IMR-90 (cell line): ENCODE results near the gene PALM. TPM values are rescaled to one million over a fixed set of nuclear protein-coding genes. Genes with fewer than 3 reads are reported as not detected.
"Not testable (repeated sequence)": the region's sequence is repeated elsewhere in the genome, so short reads cannot be mapped to it uniquely, and the experiment has no call there.

Experiments used
- ATAC-seq: fragments of 200-7000 bp; cut with Tn5 transposase; 2 replicates; pipeline ENCODE4 v1.9.1; 2020; ENCODE audit warnings: low read depth, mild to moderate bottlenecking, moderate library complexity
- BruUV-seq: library from RNA; stranded (reverse); fragments of 400-500 nt; replicated peaks from 2 replicates; lab custom pipeline; 2021; lab: Mats Ljungman, UMichigan
- CTCF ChIA-PET: fragments of 300-600 bp; formaldehyde crosslinking; extraction: SDS; loops from one replicate; lab custom pipeline; 2021; ENCODE audit warnings: antibody characterized with exemption; lab: Yijun Ruan, JAX
- POLR2A ChIA-PET: fragments of 300-600 bp; sonication (Branson Sonifier 250); formaldehyde crosslinking; loops from one replicate; lab custom pipeline; 2022; ENCODE audit warnings: antibody characterized with exemption; ENCODE audit not compliant: unreplicated experiment; lab: Charles Lee
- DNase-seq: peaks from one replicate; pipeline ENCODE4 v3.0.0; 2013
- H2AFZ ChIP-seq: replicated peaks from 2 replicates; pipeline ENCODE3; 2013; ENCODE audit warnings: low read length, mild to moderate bottlenecking; ENCODE audit not compliant: poor library complexity
- H2AK5ac ChIP-seq: 2 replicates; pipeline ENCODE4 v1.6.1; 2013; ENCODE audit warnings: low read depth, low read length, inconsistent platforms
- H2AK9ac ChIP-seq: replicated peaks from 2 replicates; pipeline ENCODE3; 2013; ENCODE audit warnings: mild to moderate bottlenecking, low read depth, low read length, moderate library complexity; ENCODE audit not compliant: poor library complexity
- H2BK120ac ChIP-seq: 2 replicates; pipeline ENCODE4 v1.6.1; 2013; ENCODE audit warnings: low read depth, low read length, inconsistent platforms
- H2BK15ac ChIP-seq: 3 replicates; pipeline ENCODE4 v1.6.1; 2013; ENCODE audit warnings: low read depth, low read length, inconsistent platforms
- H2BK20ac ChIP-seq: 2 replicates; pipeline ENCODE4 v1.6.1; 2013; ENCODE audit warnings: low read depth, mild to moderate bottlenecking, inconsistent platforms, low read length, moderate library complexity
- H2BK5ac ChIP-seq: 2 replicates; pipeline ENCODE4 v1.6.1; 2013; ENCODE audit warnings: mild to moderate bottlenecking, low read depth, low read length, inconsistent platforms; ENCODE audit not compliant: poor library complexity, severe bottlenecking
- H3K14ac ChIP-seq: replicated peaks from 2 replicates; pipeline ENCODE4 v1.6.1; 2013; ENCODE audit warnings: low read depth, low read length, inconsistent platforms
- H3K18ac ChIP-seq: 2 replicates; pipeline ENCODE4 v1.6.1; 2013; ENCODE audit warnings: low read depth, low read length, control low read depth
- H3K23ac ChIP-seq: 2 replicates; pipeline ENCODE4 v1.6.1; 2013; ENCODE audit warnings: low read depth, low read length, inconsistent platforms
- H3K27ac ChIP-seq: 2 replicates; pipeline ENCODE4 v1.5.1; 2013; ENCODE audit warnings: mild to moderate bottlenecking, control low read depth, low read length; ENCODE audit not compliant: insufficient read depth
- H3K27me3 ChIP-seq: 2 replicates; pipeline ENCODE4 v1.6.1; 2013; ENCODE audit warnings: low read length; ENCODE audit not compliant: control insufficient read depth, insufficient read depth
- H3K36me3 ChIP-seq: 2 replicates; pipeline ENCODE4 v1.6.1; 2013; ENCODE audit warnings: low read length, mixed read lengths; ENCODE audit not compliant: control insufficient read depth, insufficient read depth
- H3K4ac ChIP-seq: 2 replicates; pipeline ENCODE4 v1.6.1; 2013; ENCODE audit warnings: low read depth, low read length, inconsistent platforms
- H3K4me1 ChIP-seq: 2 replicates; pipeline ENCODE4 v1.6.1; 2013; ENCODE audit warnings: low read length, mixed read lengths; ENCODE audit not compliant: control insufficient read depth, insufficient read depth
- H3K4me2 ChIP-seq: 2 replicates; pipeline ENCODE4 v1.6.1; 2013; ENCODE audit warnings: low read depth, mild to moderate bottlenecking, control low read depth, low read length, moderate library complexity
- H3K4me3 ChIP-seq: 2 replicates; pipeline ENCODE4 v1.5.1; 2013; ENCODE audit warnings: low read depth, mild to moderate bottlenecking, control low read depth, low read length, moderate library complexity; ENCODE audit not compliant: insufficient read depth
- H3K56ac ChIP-seq: 2 replicates; pipeline ENCODE4 v1.6.1; 2013; ENCODE audit warnings: low read length, inconsistent platforms; ENCODE audit not compliant: insufficient read depth; ENCODE audit errors: extremely low read depth
- H3K79me1 ChIP-seq, 2 experiments: 2 replicates each; pipeline ENCODE4 v1.6.1; 2013; ENCODE audit warnings: low read length in 2 of 2, inconsistent platforms in 1 of 2, low read depth in 1 of 2
- H3K9ac ChIP-seq: 2 replicates; pipeline ENCODE4 v1.6.1; 2013; ENCODE audit warnings: low read depth, low read length, control low read depth
- H3K9me1 ChIP-seq: 2 replicates; pipeline ENCODE4 v1.6.1; 2013; ENCODE audit warnings: low read length, inconsistent platforms; ENCODE audit not compliant: insufficient read depth
- H3K9me3 ChIP-seq: 2 replicates; pipeline ENCODE4 v1.6.1; 2013; ENCODE audit warnings: low read length; ENCODE audit not compliant: control insufficient read depth, insufficient read depth
- H4K20me1 ChIP-seq: 2 replicates; pipeline ENCODE4 v1.6.1; 2013; ENCODE audit warnings: low read length, inconsistent platforms; ENCODE audit not compliant: insufficient read depth
- H4K5ac ChIP-seq: 2 replicates; pipeline ENCODE4 v1.6.1; 2013; ENCODE audit warnings: mild to moderate bottlenecking, low read depth, low read length, control low read depth
- H4K8ac ChIP-seq, 2 experiments: 2 replicates each; pipeline ENCODE4 v1.6.1; 2013; ENCODE audit warnings: low read depth in 2 of 2, low read length in 2 of 2, control low read depth in 1 of 2, inconsistent platforms in 1 of 2
- H4K91ac ChIP-seq: 2 replicates; pipeline ENCODE4 v1.6.1; 2013; ENCODE audit warnings: low read depth, low read length, inconsistent platforms; ENCODE audit not compliant: insufficient read depth
- WGBS, 2 experiments: methylation state at CpG; one replicate each; pipeline versions ENCODE4 v1.1.5 to v1.1.7; 2013; ENCODE audit warnings: missing lambda C conversion rate in 2 of 2; ENCODE audit not compliant: insufficient read length in 1 of 2; ENCODE audit errors: extremely low coverage in 2 of 2; 5-methylcytosine and 5-hydroxymethylcytosine counted together
- dilution Hi-C: fragments of 300-500 bp; cut with HindIII; formaldehyde crosslinking; loops from one replicate; pipeline ENCODE4 v1.14.3; 2018; ENCODE audit warnings: low sequenced_read_pairs; ENCODE audit not compliant: unreplicated experiment
- in situ Hi-C: fragments of 300-500 bp; cut with MboI; formaldehyde crosslinking; loops from 3 replicates; pipeline ENCODE4 v1.14.3; 2019; ENCODE audit warnings: low sequenced_read_pairs, inconsistent platforms, mixed read lengths
- intact Hi-C: fragments of 100-400 bp; cut with micrococcal nuclease; formaldehyde crosslinking; loops from 2 replicates; pipeline ENCODE4 v1.10.0; 2022
- polyA plus RNA-seq, 3 experiments: library from polyadenylated mRNA; depleted of rRNA; stranded (reverse); fragments of >200 nt; gene quantifications; 2 replicates each; pipeline ENCODE4 v1.2.3, GENCODE V29; 2012; ENCODE audit warnings: low replicate concordance in 1 of 3
- total RNA-seq: library from RNA; depleted of rRNA; stranded (reverse); fragments of >200 nt; gene quantifications from 2 replicates; pipeline ENCODE4 v1.2.3, GENCODE V29; 2012

Gene PALM
- total and polyA plus RNA-seq, 2 of the 4 experiments (the other 2 are of a cell fraction) = 2.2 to 7.4 TPM

- H2AK9ac ChIP-seq, H3K14ac ChIP-seq, H3K9ac ChIP-seq, H2AFZ ChIP-seq, H3K4me1 ChIP-seq, POLR2A ChIA-PET, H3K4me2 ChIP-seq, H2AK5ac ChIP-seq, H3K56ac ChIP-seq, intact Hi-C loops, H3K18ac ChIP-seq, H3K9me1 ChIP-seq, H4K91ac ChIP-seq, dilution Hi-C loops, DNase-seq, H3K36me3 ChIP-seq, H2BK20ac ChIP-seq, BruUV-seq, H4K20me1 ChIP-seq, H2BK15ac ChIP-seq, H3K27ac ChIP-seq, H3K79me1 ChIP-seq, H3K27me3 ChIP-seq, H4K5ac ChIP-seq, H3K23ac ChIP-seq, H3K4me3 ChIP-seq, H2BK5ac ChIP-seq, ATAC-seq, H3K4ac ChIP-seq, H4K8ac ChIP-seq, in situ Hi-C loops, CTCF ChIA-PET, H2BK120ac ChIP-seq: not testable (repeated sequence)
- peaks cover 15% of the 10 kb centered on the region for H3K9me3 ChIP-seq
- WGBS, 2 experiments = 100% methylated on average over 2 of the region's 16 CpGs; no CpG with 5 or more reads in 1 of the 2 experiments
Observed at GRCh38 chr19:740816-741505, 32.2 kb downstream of the PALM start.
